GM19035 (cell line): Measurements from ENCODE around the gene SLC13A3.

Source experiments
- ATAC-seq: cut with Tn5 transposase; IDR thresholded peaks from one replicate; pipeline ENCODE4 v1.9.1; 2021; ENCODE audit not compliant: unreplicated experiment

The SLC13A3 gene

DNA sequence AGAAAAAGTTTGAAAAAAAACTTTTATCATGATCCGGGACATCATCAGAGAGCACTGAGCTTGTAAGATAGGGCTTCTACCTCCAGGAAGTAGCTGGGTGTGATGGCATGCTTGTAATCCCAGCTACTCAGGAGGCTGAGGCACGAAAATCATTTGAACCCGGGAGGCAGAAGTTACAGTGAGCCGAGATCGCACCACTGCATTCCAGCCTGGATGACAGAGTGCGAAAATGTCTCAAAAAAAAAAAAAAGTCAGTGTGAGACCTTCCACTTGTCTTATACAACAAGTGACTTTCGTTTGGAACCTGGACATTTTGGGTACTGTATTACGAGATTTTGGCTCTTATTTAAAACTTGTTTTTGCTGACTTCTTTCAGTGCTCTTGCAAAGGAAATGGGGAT lies 5.9 kb upstream of the SLC13A3 start:
- no peak for ATAC-seq

DNA sequence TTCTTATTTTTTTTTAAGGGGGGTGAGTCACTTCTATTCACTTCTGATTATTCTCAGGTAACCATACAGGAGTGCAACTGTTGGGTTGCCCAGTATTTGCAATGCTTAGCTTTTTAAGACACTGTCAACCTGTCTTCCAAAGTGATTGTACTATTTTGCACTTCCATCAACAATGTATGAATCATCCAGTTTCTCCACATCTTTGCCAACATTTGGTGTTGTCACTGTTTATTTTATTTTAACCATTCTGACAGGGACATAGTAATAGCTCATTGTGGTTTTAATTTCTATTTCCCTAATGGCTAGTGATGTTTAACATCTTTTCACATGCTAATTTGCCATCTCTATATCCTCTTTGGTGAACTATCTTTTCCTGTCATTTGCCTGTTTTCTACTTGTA lies 1.4 kb upstream of the SLC13A3 start:
- ATAC-seq = no peak

DNA sequence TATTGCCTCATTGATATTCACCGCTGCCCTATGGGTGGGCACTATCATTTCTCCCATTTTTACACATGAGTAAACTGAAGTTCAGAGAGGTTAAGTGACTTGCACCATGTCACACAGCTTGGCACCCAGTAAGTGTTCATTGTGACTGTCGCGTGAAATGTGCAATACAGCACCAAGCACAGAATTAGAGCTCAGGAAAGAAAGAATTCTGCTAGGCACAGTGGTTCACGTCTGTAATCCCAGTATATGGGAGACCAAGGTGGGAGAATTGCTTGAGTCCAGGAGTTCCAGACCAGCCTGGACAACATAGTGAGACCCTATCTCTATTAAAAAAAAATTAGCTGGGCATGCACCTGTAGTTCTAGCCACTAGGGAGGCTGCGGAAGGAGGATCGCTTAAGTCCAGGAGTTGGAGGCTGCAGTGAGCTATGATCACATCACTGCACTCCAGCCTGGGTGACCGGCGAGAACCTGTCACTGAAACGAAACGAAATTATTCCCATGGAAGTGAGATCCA lies 626 bp downstream of the SLC13A3 start:
- no peak for ATAC-seq

DNA sequence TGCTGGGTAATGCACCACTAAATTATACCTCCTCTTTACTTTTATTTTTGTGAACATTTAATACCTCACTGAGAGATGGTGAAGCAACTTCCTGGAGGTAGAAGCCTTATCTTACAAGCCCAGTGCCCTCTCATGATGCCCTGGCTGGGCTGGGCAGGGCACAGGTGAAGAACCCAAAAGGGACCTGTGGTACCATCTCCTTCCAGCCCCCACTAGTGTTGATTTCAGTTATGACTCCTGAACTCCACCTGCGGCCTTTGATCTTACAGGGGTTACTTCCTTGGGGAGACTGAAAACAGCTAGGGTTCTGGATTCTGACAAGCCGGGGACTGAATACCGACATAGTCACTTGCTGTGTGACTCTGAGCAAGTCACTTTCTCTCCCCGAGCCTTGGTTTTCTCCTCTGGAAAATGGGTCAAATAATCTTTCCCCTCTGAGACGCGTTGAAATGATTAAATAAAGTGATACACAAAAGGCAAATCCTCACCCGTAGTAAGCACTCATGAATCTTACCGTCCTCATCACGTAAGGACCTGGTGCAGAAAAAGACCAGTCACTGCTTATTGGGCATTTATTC lies 1.2 kb downstream of the SLC13A3 start:
- no peak for ATAC-seq

DNA sequence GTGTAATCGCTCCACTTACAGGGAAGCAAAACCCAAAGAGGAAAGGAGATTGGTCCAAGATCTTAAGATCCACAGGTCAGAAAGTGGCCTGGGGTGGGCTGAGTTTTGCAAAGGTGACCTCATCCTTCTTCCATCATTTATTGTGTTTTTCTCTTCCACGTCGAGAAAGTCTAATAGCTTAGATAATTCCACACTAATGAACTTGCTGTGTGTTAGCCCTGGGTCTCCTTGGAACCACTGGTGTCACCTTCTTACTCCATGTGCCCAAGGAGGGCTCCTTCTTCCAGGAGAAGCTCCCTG lies 1.7 kb downstream of the SLC13A3 start:
- no peak for ATAC-seq

DNA sequence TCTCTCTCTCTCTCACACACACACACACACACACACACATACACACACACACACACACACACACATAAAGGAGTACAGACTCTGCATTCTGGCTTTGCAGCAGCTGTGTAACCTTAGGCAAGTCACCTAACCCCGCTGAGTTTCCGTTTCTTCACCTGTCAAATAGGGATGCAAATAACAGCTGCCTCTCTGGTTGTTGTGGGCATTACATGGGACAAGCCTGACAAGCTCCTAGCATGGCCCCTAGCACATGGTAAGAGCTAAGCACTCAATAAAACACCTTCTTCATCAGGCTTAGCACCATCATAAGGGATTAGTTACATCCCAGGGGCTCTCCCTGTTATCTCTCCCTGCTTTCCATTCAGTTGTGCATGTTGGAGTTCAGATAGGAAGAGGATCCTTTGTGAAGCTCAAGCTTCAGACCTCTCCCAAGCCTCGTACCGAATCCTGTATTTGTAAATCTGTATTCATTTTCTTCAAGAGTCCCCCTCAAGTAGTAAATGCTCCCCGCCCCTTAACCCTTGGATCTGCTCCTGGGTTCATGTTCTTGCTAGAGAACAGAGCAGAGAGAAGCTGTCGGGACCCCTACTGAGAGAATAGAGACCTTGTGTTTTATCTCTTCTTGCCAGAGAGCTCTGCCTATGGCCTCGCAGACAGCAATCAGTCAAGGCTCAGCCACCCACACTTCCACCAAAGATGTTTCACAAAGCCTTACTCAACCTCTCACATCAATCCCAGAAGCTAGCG lies 2.2 kb downstream of the SLC13A3 start:
- no peak for ATAC-seq

DNA sequence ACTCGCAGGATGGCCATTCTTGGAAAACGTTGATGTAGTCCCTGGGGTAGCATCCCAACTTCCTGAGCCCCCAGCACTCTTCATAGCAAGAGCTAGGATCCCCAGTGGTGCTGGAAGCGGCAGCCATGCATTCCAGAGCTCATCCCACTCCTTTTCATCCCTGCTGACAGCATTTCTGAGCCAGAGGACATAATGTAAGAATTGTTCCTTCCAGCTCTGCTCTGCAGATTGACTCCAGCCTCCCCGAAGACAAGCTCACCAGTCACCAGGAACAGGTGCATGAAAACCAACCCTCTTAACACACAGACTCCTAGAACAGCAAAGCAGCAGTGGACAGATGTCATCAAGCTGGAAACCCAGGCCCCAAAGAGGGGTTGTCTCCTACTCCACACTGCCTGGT lies 3.8 kb downstream of the SLC13A3 start:
- no peak for ATAC-seq

DNA sequence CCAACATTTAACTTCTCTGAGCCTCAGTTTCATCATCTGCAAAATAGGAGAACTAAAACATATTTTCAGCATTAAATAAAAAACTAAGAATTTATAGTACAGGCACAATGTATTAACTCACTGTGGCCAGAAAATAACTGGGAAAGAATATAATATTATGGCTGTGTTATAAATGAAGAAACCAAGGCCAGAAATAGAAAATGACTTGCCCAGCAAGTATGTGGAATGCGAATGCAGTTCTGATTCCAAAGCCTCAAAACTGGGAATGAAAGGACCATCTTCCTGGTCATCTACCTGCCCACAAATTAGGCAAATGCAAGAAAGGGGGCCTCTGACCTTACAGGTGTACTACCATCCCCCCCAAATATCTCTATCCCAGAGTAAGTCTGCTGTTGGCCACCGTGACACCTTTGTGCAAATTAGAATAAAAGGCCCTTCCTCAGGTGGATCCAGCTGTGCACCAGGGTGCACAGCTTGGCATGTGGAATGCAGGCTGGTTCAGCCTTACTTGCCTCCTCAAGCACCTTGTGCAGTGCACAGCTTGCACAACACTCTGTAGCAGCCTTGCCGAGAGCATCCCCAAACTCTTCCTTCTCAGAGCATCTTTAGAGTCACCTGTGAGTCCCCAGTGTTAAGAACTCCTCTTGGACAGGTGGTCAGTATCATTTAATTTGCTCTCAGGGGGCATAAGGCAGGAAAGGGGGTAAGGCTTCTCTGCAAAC lies 4.4 kb downstream of the SLC13A3 start:
- ATAC-seq = no peak

DNA sequence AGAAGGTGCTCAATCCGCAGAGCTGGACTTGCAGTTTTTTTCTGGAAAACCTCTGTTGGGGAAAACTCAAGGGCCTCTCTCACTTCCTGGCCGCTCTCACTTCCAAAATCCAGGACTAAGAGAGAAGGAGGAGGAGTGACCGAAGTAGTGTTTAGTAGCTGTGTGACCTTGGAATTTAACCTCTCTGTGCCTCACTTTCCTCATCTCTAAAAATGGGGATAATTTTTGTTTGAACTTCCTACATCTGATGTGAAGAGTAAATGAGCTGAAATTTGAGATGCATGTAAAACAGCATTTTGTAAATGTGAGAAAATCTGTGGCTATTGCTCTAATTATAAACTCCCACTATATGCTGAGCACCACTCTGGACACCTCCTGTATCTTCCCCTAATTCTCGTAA lies 5.1 kb downstream of the SLC13A3 start:
- no peak for ATAC-seq

DNA sequence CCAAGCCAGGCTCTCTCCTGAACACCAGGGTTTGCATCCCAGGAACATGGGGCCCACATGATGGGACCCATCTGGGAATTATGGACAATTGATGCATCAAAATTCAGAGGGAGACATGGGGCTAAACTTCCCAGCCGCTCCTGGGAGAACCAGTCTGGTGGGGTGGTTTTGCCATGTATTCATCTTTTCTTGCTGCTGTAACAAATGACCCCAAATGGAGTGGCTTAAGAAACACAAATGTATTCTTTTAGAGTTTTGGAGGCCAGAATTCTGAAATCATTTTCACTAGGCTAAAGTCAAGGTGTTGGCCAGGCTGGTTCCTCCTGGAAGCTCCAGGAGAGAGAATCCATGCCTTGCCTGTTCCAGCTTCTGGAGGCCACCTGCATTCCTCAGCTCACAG lies 6.5 kb downstream of the SLC13A3 start:
- ATAC-seq = no peak

DNA sequence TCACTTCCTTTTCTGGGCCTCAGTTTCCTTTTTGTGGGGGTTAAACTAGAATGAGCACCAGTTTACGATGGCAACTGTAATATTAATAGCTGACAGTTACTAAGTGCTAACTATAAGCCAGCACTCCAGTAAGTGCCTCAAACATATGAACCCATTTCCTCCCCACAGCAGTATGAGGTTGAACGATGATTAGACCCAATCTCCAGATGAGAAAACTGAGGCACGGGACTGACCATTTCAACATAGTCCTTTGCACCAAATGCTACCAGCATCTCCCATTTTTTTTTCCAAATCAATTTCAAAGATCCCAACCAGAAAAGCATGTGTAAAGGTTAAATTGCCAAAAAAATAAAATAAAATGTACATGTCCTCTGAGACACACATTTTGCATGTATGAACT lies 7.1 kb downstream of the SLC13A3 start:
- ATAC-seq = no peak

DNA sequence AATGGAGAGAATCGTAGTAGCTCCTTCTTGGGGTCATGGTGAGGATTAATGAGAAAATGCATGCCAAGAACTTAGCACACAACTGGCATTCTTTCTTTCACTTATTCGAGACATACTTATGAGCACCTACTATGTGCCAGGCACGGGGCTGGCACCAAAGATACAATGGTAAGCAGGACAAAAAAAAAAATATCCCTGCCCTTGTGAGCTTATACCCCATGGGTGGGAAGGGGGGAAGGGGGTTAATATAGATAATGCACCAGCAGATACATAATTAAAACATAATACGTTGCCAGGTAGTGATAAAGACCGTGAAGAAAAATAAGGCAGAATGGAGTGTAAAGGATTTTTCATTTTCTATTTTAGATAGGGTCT lies 8.3 kb downstream of the SLC13A3 start:
- ATAC-seq = no peak

DNA sequence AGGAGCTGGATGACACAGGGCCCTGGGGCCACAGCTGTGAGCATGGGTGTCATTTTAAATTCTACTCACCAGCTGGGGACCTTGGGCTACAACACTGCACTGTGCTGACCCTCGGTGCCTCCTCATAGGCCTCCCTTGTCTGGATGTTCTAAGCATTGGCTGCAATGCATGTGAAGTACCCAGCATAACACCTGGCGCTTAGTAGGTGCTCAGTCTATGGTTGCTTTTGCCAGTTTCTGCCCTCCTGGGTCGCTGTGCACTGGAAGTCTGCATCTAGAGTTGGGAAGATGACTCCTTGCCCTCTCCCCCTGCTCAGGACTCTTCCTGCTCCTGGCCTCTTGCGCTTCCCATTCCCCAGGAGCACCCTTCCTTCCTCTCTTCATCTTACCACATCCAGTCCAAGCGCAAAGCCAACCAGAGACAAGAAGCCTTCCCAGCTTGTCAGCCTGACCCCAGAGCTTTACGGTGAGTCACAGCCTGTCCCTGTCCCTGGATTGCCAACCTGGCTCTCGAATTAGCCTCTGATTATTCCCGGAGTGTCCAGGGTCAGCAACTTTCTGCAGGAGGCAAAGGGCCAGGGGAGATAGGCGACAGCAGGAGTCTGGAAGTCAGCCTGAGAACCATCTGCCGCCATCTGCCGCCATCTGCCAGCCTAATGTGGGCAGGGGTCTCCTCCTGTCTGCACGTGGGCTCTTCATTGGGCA lies 8.8 kb downstream of the SLC13A3 start:
- ATAC-seq = no peak

DNA sequence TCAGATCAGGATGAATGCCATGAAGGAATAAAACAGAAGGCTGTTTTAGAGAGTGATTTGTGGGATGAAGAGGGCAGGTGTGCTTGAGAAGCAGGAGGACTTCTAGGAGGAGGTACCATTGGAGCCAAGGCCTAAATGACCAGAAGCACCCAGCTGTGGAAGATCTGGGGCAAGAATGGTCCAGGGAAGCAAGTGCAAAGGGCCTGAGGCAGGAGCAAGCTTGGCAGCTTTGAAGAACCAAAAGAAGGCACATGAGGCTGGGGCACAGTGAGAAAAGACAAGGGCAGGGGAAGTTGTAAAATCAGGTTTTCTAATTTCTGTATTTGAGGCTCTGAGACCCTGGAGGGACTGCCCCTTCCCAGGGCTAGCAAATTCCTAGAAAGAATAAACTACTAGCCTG lies 9.8 kb downstream of the SLC13A3 start:
- no peak for ATAC-seq

DNA sequence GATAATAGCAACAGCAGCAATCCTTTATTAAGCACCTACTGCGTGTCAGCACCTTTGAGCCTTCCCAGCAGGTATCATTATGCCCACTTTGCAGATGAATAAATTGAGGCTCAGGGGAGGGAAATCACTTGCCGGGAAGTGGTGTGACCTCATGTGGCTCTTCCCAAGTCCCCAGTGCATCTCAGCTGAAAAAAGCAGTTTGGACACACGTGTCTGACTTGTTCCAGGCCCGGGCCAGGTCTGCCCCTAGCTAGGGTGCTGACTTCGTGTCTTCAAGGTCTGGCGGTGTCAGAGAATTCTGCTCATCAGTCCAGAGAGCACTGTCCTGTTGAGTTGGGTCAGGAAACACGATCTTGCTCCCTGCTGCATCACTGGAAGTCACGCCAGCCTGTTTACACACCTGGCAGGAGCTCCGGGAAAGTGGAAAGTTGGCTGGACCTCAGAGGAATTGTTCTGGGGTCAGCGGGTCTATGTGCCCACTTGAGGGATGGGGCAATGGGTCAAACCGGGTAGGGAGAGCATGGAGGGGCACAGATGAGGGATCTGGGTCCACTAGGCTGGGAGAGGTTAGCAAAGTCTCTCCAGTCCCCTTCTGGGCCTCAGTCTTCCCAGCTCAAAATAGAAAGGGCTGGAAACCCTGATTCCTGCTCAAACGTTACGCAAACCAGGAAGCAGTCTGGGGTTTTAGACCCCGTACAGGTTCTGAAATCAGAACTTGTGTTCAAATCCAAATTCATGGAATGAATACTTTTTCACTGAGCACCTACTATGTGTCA lies 10.5 kb downstream of the SLC13A3 start:
- ATAC-seq = no peak

DNA sequence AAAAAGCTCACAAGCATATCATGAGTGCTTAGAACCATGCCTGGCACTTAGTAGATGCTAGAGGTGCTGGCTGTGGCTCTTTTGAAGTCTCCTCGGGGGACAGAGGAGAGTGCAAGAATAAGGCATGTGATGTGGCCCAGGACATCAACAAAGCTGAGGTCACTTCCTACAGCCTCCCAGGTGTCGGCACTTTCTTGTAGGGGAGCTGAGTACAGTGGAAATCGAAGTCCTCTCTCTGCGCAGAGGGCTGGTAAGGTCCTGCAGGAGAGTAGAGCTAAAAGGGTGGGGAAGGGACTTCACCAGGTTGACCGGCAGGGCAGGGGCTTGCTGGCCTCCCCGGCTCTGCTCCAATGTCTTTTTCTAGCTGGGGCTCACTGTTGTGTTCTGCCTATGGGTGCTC lies 11.2 kb downstream of the SLC13A3 start:
- no peak for ATAC-seq

DNA sequence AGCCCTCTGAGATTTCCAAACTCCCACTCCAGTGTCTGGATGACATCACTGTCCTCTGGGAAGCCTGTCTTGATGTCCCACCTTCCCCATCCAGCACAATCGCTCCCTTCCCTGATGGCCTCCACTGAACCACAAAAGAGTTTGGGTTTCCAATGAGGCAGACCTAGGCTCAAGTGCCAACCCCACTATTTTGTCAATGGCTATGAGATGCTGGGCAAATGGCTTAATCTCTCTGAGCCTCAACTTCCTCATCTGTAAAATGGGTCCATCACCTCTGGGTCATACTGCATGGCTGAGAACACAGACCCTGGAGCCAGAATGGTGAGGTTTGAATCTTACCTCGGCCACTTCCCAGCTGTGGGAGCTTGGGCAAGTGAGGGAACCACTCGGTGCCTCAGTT lies 11.7 kb downstream of the SLC13A3 start:
- no peak for ATAC-seq

DNA sequence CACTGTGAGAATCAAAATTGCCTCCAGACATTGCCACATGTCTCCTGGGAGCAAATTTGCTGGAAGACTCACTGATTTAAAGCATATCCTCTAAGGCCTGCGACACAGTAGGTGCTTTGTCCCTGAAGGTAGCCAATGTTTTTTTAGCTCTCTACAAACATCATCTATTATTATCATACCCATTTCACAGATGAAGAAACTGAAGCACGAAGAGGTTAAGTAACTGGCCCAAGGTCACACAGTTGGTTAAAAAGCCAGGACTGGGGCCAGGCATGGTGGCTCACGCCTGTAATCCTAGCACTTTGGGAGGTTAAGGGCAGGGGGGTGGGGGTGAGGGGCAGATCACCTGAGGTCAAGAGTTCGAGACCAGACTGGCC lies 12.4 kb downstream of the SLC13A3 start:
- ATAC-seq = no peak

DNA sequence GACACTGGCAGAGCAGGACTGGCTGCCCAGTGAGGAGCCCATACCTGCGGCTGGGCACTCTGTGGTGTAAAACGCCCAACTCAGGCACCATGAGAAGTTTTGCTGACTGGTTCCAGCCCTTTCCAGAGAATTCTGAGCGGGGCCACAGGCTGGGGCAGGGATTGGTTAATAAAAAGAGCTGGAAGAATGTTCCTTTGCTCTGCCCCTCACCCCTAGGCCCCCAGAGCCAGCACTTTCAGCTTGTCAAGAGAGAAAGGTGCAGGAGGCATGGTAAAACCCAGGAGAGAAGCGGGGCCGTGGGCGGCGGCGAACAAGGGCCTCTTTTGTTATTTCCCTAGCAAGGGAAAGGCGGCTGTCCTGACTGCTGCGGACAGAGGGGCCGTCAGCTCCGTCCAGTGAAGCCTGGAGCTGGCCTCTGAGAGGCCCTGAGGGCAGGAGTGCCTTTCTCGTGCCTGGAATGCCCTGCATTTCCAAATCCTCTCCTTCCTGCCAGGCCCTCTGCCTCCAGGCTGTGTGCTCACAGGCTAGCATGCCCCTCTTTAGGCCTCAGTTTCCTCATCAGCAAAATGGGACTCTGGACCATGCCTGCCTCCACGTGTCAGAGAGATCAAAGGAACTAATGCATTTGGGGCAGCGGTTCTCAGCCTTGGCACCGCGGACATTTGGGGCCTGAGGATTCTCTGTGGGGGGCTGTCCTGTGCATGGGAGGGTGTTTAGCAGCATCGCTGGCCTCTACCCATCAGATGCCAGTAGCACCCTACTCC lies 12.9 kb downstream of the SLC13A3 start:
- ATAC-seq = no peak

DNA sequence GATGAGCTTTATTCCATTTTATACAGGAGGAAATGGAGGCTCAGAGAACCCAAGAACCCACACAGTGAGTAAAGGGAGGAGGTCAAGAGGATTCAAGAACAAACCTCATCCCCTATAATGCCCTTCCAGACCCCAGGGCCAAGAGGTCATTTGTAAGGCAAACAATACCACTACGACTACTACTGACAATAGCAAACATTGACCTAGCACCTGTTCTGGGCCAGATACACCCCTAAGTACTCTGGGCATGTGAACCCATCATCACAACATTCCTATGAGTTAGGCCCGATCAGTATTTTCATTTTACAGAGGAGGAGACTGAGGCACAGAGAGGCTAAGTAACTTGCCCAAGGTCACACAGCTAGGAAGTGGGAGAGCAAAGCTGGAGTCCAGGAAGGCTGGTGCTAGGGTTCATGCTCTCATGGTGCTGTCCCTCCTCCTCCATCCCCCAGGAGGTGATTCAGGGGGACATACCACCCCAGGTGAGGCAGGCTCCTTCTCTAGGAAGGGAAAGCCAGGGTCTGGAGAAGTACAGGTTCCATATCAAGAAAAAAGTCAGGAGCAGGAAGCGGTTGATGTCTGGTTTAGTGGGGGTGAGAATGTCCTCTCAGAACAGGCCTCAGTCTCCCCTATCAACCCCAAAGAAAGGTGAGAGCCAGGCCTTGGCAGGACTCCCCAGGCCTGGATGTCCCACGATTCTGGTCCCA lies 13.7 kb downstream of the SLC13A3 start:
- ATAC-seq = no peak
